ENCODE measurements around the gene ATG9B. TPM values are rescaled to one million over a fixed set of nuclear protein-coding genes. Genes with fewer than 3 reads are reported as not detected.

Gene ATG9B
- total RNA-seq, 1 donor from 2014 or later, result 1.8 TPM

DNA sequence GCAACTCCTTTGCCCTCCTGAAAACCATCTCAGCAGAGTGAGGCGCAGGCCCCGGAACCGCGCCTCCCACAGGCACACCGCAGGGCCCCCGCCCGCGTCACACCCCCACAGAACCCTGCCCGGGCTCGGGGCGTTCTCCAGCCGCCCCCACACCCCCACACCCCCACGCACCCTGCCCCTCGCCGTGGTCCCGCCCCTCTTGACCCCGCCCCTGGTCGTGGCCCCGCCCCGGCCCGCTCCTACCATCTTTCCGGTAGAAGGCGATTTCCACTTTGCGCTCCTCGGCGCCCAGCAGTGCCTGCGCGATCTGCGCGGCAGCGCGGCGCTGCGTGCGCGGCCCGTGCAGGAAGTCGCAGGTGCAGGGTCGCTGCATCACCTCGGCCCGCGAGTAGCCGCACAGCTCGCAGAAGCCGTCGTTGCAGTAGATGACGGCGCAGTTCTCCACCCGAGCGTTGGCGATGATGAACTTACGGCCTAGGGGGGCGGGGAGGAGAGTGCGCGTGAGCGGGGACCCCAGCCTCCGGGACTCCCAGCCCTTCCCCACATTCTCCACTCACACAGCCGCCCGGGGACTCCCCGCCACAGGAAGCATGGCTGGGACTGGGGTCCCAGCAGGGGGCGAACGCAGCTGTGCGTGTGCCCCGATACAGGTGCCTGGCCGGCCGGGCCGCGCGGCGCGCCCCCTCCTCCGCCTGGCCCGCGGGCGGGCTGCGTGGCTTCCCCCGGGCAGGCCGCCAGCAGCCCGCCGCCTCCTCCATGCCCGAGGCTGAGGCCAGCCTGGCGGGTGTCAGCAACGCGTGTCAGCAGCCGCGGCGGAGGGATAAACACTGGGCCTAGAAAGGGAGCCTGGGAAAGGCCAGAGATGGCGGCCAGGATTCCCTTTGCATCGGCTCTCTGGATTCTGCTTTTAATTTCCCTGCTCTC, 49.6 kb downstream of the ATG9B start:
- H3K4me3 Mint-ChIP-seq, result peak overlapping the region; percentile 85
- no peak overlapping the region for H3K27ac Mint-ChIP-seq
- no peaks in the 10 kb centered on the region for H3K9me3 Mint-ChIP-seq
- peaks cover 29% of the 10 kb centered on the region for H3K27me3 Mint-ChIP-seq
- peaks cover 41% of the 10 kb centered on the region for H3K4me1 Mint-ChIP-seq
- intact Hi-C loops (cut with micrococcal nuclease), result loop anchor here (1.0 to 10.0 kb wide), 5 partner anchors 10 to 1260 kb away; partner anchors contain the start of gene SLC4A2
- DNase-seq (peak; percentile 54), ATAC-seq (ENCODE audit: low read depth) (peak; percentile 84)
- CTCF ChIA-PET, result interaction anchor here (2.0 kb wide), 1 partner anchor 9 kb away, joined by 6 read pairs; no protein-coding TSS in a partner anchor
- no peaks in the 10 kb centered on the region for H3K36me3 Mint-ChIP-seq (ENCODE audit: low read depth)
- TF ChIP-seq, protein P1, sequence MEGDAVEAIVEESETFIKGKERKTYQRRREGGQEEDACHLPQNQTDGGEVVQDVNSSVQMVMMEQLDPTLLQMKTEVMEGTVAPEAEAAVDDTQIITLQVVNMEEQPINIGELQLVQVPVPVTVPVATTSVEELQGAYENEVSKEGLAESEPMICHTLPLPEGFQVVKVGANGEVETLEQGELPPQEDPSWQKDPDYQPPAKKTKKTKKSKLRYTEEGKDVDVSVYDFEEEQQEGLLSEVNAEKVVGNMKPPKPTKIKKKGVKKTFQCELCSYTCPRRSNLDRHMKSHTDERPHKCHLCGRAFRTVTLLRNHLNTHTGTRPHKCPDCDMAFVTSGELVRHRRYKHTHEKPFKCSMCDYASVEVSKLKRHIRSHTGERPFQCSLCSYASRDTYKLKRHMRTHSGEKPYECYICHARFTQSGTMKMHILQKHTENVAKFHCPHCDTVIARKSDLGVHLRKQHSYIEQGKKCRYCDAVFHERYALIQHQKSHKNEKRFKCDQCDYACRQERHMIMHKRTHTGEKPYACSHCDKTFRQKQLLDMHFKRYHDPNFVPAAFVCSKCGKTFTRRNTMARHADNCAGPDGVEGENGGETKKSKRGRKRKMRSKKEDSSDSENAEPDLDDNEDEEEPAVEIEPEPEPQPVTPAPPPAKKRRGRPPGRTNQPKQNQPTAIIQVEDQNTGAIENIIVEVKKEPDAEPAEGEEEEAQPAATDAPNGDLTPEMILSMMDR (IDR thresholded peaks at IDR 0.05), result no peak
- POLR2A ChIA-PET, result interaction anchor here (1.0 kb wide), 1 partner anchor 44 kb away, joined by 4 read pairs; no protein-coding TSS in a partner anchor

DNA sequence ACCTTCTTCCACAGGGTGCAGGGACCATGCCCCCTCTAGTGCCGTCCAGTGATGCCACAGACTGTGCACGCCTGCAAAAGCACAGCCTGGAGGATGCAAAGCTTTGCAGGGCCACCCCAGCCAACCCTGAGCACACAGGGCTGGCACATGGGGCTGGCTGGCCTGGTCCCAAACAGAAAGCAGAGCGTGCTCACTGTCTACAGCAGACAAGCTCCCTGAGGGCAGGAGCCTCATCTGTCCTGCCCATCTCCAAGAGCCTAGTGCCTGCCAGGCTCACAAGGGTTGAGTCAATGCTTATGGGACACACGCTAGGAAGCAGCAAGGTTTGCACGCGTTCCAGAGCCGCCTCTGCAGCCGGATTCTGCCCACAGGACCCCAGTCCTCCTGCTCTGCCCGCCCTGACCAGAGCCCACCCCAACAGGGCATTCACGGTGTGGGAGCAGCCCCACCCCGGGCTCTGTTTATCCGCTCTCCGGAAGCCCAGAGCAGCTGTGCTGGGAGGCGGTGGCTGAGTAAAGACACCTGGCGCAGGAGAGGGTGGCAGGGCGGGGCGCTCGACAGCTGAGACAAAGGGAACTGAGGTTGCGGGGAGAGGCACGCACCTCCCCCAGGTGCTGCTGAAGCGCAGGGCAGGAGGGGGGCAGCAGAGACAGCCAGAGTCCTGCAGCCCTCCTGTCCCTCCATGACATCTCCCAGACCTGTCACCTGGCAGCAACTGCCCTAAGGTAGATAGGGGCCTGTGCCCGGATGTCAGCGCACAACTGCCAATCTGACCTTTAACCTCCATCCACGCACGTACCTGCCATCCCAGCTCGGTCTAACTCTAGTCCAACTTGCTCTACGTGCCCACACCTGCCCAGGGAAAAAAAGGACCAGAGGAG, 50.5 kb downstream of the ATG9B start:
- POLR2A ChIA-PET, result interaction anchor here (0.8 kb wide), 1 partner anchor 9 kb away, joined by 3 read pairs; no protein-coding TSS in a partner anchor
- H3K27me3 Mint-ChIP-seq, result peaks cover 30% of the 10 kb centered on the region
- DNase-seq (no peak), ATAC-seq (ENCODE audit: low read depth) (no peak)
- no peaks in the 10 kb centered on the region for H3K9me3 Mint-ChIP-seq
- intact Hi-C loops (cut with micrococcal nuclease), result loop anchor here (1.0 to 10.0 kb wide), 4 partner anchors 10 to 1259 kb away; partner anchors contain the start of gene SLC4A2
- CTCF ChIA-PET, result interaction anchor here (2.0 kb wide), 1 partner anchor 10 kb away, joined by 6 read pairs; no protein-coding TSS in a partner anchor
- H3K36me3 Mint-ChIP-seq (ENCODE audit: low read depth), result no peaks in the 10 kb centered on the region
- H3K27ac Mint-ChIP-seq, result no peak overlapping the region
- peak overlapping the region; percentile 85 for H3K4me3 Mint-ChIP-seq
- peaks cover 40% of the 10 kb centered on the region for H3K4me1 Mint-ChIP-seq
- TF ChIP-seq, protein P1 (IDR thresholded peaks at IDR 0.05), result no peak

GRCh38 chr7:150972741-150973140, 51.6 kb downstream of the ATG9B start:
- DNase-seq (no peak), ATAC-seq (ENCODE audit: low read depth) (no peak)
- ChIA-PET POLR2A (no interaction called here), CTCF (no interaction called here)
- H3K9me3 Mint-ChIP-seq, result no peaks in the 10 kb centered on the region
- no peak overlapping the region for H3K27ac Mint-ChIP-seq
- TF ChIP-seq, protein P1 (IDR thresholded peaks at IDR 0.05), result no peak
- H3K4me1 Mint-ChIP-seq, result peaks cover 34% of the 10 kb centered on the region
- intact Hi-C loops (cut with micrococcal nuclease), result loop anchor here (10.0 kb wide), 1 partner anchor 1258 kb away; a partner anchor contains a TSS
- no peaks in the 10 kb centered on the region for H3K36me3 Mint-ChIP-seq (ENCODE audit: low read depth)
- no peak overlapping the region for H3K4me3 Mint-ChIP-seq
- peaks cover 27% of the 10 kb centered on the region for H3K27me3 Mint-ChIP-seq

- CTCF ChIA-PET, result no interaction called here
- Mint-ChIP-seq H3K4me1 (peaks cover 29% of the 10 kb centered on the region), H3K27ac (no peak overlapping the region), H3K9me3 (no peaks in the 10 kb centered on the region), H3K36me3 (ENCODE audit: low read depth) (no peaks in the 10 kb centered on the region), H3K27me3 (peaks cover 22% of the 10 kb centered on the region), H3K4me3 (no peak overlapping the region)
- POLR2A ChIA-PET, result no interaction called here
- ATAC-seq (ENCODE audit: low read depth) (no peak), DNase-seq (no peak)
- intact Hi-C loops (cut with micrococcal nuclease), result loop anchor here (10.0 kb wide), 1 partner anchor 1257 kb away; a partner anchor contains a TSS
- TF ChIP-seq, protein P1 (IDR thresholded peaks at IDR 0.05), result no peak
These were observed 52.2 kb downstream of the ATG9B start for GRCh38 chr7:150972023-150972468.

All from activated B cell treated with CpG ODN at 0.5 μM for 24 hours (primary cell).